SK-N-SH treated with all-trans-retinoic acid at 6 μM for 48 hours (cell line): Measurements from ENCODE around the gene KRT72.

Experiments
- ATAC-seq: fragments of 200-7000 bp; cut with Tn5 transposase; 3 replicates; pipeline ENCODE4 v1.9.1; 2020; ENCODE audit warnings: mild to moderate bottlenecking, moderate library complexity
- ARNTL ChIP-seq: fragments of 450-650 bp; formaldehyde crosslinking; IDR thresholded peaks from 2 replicates; pipeline ENCODE4 v1.5.0; 2020; ENCODE audit warnings: low read depth, mild to moderate bottlenecking, moderate library complexity, borderline replicate concordance
- CREB5 ChIP-seq: fragments of 250-450 bp; sonication (Bioruptor Pico); IDR thresholded peaks from 2 replicates; pipeline ENCODE4 v1.5.1; 2020; ENCODE audit warnings: low read depth, mild to moderate bottlenecking, moderate library complexity
- CSDC2 ChIP-seq: fragments of 250-450 bp; sonication (Bioruptor Pico); IDR thresholded peaks from 2 replicates; pipeline ENCODE4 v1.5.0; 2020; ENCODE audit warnings: mild to moderate bottlenecking, moderate library complexity
- CSRNP3 ChIP-seq: fragments of 250-450 bp; sonication (Bioruptor Pico); IDR thresholded peaks from 2 replicates; pipeline ENCODE4 v1.5.1; 2021; ENCODE audit warnings: mild to moderate bottlenecking, moderate library complexity
- GLIS3 ChIP-seq: fragments of 250-450 bp; sonication (Bioruptor Pico); IDR thresholded peaks from 2 replicates; pipeline ENCODE4 v1.5.0; 2020; ENCODE audit warnings: mild to moderate bottlenecking, moderate library complexity
- ISL1 ChIP-seq: fragments of 250-450 bp; sonication (Bioruptor Pico); IDR thresholded peaks from 2 replicates; pipeline ENCODE4 v2.1.2; 2022; ENCODE audit warnings: mild to moderate bottlenecking, moderate library complexity
- OSR1 ChIP-seq: fragments of 250-450 bp; sonication (Bioruptor Pico); IDR thresholded peaks from 2 replicates; pipeline ENCODE4 v1.8.0; 2022; ENCODE audit warnings: moderate library complexity, mild to moderate bottlenecking, inconsistent platforms
- POU6F1 ChIP-seq: fragments of 250-450 bp; sonication (Bioruptor Pico); IDR thresholded peaks from 2 replicates; pipeline ENCODE4 v1.8.0; 2021; ENCODE audit warnings: low read depth, mild to moderate bottlenecking, moderate library complexity, borderline replicate concordance
- PPARA ChIP-seq: fragments of 250-450 bp; sonication (Bioruptor Pico); IDR thresholded peaks from 2 replicates; pipeline ENCODE4 v1.5.0; 2020; ENCODE audit warnings: mild to moderate bottlenecking, borderline replicate concordance
- RARB ChIP-seq: fragments of 250-450 bp; sonication (Bioruptor Pico); IDR thresholded peaks from 2 replicates; pipeline ENCODE4 v1.8.0; 2021; ENCODE audit warnings: mild to moderate bottlenecking, moderate library complexity
- SNAI2 ChIP-seq: fragments of 250-450 bp; sonication (Bioruptor Pico); IDR thresholded peaks from 2 replicates; pipeline ENCODE4 v1.5.0; 2020; ENCODE audit warnings: mild to moderate bottlenecking, moderate library complexity
- TCF4 ChIP-seq: fragments of 250-450 bp; sonication (Bioruptor Pico); IDR thresholded peaks from 2 replicates; pipeline ENCODE4 v1.8.0; 2021; ENCODE audit warnings: mild to moderate bottlenecking, moderate library complexity, borderline replicate concordance
- TOX ChIP-seq: fragments of 250-450 bp; sonication (Bioruptor Pico); IDR thresholded peaks from 2 replicates; pipeline ENCODE4 v1.8.0; 2021; ENCODE audit warnings: mild to moderate bottlenecking, moderate library complexity, borderline replicate concordance
- ZC3H10 ChIP-seq: fragments of 250-450 bp; sonication (Bioruptor Pico); IDR thresholded peaks from 2 replicates; pipeline ENCODE4 v1.5.1; 2021; ENCODE audit warnings: mild to moderate bottlenecking, moderate library complexity
- ZFP3 ChIP-seq: fragments of 250-450 bp; sonication (Bioruptor Pico); IDR thresholded peaks from 2 replicates; pipeline ENCODE4 v1.5.0; 2020; ENCODE audit warnings: mild to moderate bottlenecking, moderate library complexity
- ZFP30 ChIP-seq: fragments of 450-650 bp; formaldehyde crosslinking; IDR thresholded peaks from 2 replicates; pipeline ENCODE4 v1.5.0; 2022; ENCODE audit warnings: mild to moderate bottlenecking, moderate library complexity
- ZNF565 ChIP-seq: fragments of 450-650 bp; formaldehyde crosslinking; conservative IDR thresholded peaks from 2 replicates; pipeline ENCODE4 v1.5.0; 2020; ENCODE audit warnings: low read depth, mild to moderate bottlenecking, moderate library complexity
- ZNF70 ChIP-seq: fragments of 450-650 bp; formaldehyde crosslinking; IDR thresholded peaks from 2 replicates; pipeline ENCODE4 v1.5.0; 2020; ENCODE audit warnings: mild to moderate bottlenecking, moderate library complexity
- TF ChIP-seq, protein P1 (sequence below): fragments of 250-450 bp; sonication (Bioruptor Pico); IDR thresholded peaks from 2 replicates; pipeline ENCODE4 v1.5.0; 2020; ENCODE audit warnings: mild to moderate bottlenecking, moderate library complexity

The KRT72 gene

GRCh38 chr12:52546126-52546525, 55.1 kb downstream of the KRT72 start (continued):
- TF ChIP-seq SNAI2 (CRISPR knock-in tag) (no peak), ZFP30 (CRISPR knock-in tag) (no peak), CSRNP3 (no peak), PPARA (CRISPR knock-in tag) (no peak), CREB5 (no peak), GLIS3 (no peak)

DNA sequence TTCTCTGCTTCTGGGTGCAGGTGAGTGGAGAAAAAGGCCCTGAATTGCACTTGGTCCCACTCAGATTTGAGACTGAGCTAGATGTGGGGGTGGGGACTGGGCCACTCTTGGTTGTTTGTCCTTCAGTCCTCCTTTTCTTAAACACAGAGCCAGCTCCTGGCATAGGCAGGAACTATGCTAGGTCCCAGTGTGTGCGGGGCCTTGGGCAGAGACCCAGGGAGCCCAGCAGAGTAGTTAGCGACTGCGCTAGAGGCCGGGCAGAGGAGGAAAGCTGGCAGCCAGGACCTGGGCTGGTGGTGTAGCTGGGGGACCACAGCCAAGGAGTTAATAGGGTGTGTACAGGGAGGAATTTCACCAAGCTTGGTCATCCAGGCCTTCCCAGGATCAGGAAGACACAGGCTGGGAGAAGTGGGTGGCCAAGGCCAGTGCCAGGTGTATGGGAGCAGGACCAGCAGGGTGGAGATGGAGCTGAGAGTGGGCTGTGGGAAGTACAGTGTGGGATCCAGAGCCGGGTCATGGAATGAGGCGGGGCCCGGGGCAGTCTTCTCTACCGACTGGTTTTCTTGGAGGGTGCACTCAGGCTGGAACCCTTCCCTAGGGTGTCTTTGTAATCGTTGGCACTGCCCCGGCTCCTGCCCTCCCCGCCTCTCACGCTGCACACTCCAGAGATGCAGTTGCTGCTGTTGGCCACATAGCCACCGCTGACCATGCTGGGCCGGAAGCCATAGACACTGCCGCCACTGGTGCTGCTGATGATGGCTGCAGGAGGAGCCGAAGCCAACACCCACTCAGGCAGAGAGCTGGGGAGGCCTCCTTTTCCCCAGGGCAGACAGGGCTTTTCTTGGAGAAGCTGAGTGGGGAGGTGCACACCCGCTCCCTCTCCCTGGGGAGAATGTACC, 57.0 kb downstream of the KRT72 start:
- no peak for TF ChIP-seq PPARA (CRISPR knock-in tag)
- TF ChIP-seq SNAI2 (CRISPR knock-in tag) = no peak
- no peak for TF ChIP-seq GLIS3
- no peak for TF ChIP-seq ZFP3 (CRISPR knock-in tag)
- TF ChIP-seq, protein P1, sequence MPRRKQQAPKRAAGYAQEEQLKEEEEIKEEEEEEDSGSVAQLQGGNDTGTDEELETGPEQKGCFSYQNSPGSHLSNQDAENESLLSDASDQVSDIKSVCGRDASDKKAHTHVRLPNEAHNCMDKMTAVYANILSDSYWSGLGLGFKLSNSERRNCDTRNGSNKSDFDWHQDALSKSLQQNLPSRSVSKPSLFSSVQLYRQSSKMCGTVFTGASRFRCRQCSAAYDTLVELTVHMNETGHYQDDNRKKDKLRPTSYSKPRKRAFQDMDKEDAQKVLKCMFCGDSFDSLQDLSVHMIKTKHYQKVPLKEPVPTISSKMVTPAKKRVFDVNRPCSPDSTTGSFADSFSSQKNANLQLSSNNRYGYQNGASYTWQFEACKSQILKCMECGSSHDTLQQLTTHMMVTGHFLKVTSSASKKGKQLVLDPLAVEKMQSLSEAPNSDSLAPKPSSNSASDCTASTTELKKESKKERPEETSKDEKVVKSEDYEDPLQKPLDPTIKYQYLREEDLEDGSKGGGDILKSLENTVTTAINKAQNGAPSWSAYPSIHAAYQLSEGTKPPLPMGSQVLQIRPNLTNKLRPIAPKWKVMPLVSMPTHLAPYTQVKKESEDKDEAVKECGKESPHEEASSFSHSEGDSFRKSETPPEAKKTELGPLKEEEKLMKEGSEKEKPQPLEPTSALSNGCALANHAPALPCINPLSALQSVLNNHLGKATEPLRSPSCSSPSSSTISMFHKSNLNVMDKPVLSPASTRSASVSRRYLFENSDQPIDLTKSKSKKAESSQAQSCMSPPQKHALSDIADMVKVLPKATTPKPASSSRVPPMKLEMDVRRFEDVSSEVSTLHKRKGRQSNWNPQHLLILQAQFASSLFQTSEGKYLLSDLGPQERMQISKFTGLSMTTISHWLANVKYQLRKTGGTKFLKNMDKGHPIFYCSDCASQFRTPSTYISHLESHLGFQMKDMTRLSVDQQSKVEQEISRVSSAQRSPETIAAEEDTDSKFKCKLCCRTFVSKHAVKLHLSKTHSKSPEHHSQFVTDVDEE (CRISPR knock-in tag) = no peak
- no peak for TF ChIP-seq OSR1 (CRISPR knock-in tag)
- no peak for TF ChIP-seq ZNF70 (CRISPR knock-in tag)
- no peak for TF ChIP-seq RARB
- TF ChIP-seq ZFP30 (CRISPR knock-in tag) = no peak
- TF ChIP-seq ZC3H10 (CRISPR knock-in tag) = no peak
- no peak for TF ChIP-seq CSRNP3
- no peak for TF ChIP-seq TCF4
- TF ChIP-seq ARNTL (CRISPR knock-in tag) = no peak
- no peak for TF ChIP-seq ZNF565 (CRISPR knock-in tag)
- no peak for TF ChIP-seq ISL1 (CRISPR knock-in tag)
- TF ChIP-seq POU6F1 (CRISPR knock-in tag) = no peak
- no peak for TF ChIP-seq TOX (CRISPR knock-in tag)
- no peak for TF ChIP-seq CSDC2
- ATAC-seq = peak; percentile 61

- ATAC-seq = no peak
- TF ChIP-seq, protein P1 (CRISPR knock-in tag) = no peak
- TF ChIP-seq ARNTL (CRISPR knock-in tag) = no peak
- no peak for TF ChIP-seq CSDC2
- no peak for TF ChIP-seq OSR1 (CRISPR knock-in tag)
- TF ChIP-seq CSRNP3 = no peak
- no peak for TF ChIP-seq CREB5
- no peak for TF ChIP-seq TCF4
Measured at GRCh38 chr12:52542785-52543318, 58.4 kb downstream of the KRT72 start.
